Panc1 (cell line): ENCODE data around the gene MRPL14. TPM values are rescaled to one million over a fixed set of nuclear protein-coding genes. Genes with fewer than 3 reads are reported as not detected.

Experiments used
- ATAC-seq: fragments of 200-7000 bp; cut with Tn5 transposase; 2 replicates; pipeline ENCODE4 v1.9.1; 2020; ENCODE audit warnings: mild to moderate bottlenecking, moderate library complexity
- BruUV-seq: library from RNA; stranded (reverse); fragments of 400-500 nt; replicated peaks from 2 replicates; lab custom pipeline; 2021; lab: Mats Ljungman, UMichigan
- CTCF ChIA-PET: fragments of 300-600 bp; sonication (Branson Sonifier 250); formaldehyde crosslinking; loops from one replicate; lab custom pipeline; 2022; ENCODE audit warnings: antibody characterized with exemption; lab: Charles Lee
- POLR2A ChIA-PET: fragments of 300-600 bp; sonication (Branson Sonifier 250); formaldehyde crosslinking; loops from one replicate; lab custom pipeline; 2022; ENCODE audit warnings: antibody characterized with exemption; lab: Charles Lee
- DNase-seq: peaks from one replicate; pipeline ENCODE4 v3.0.0-alpha.2; 2010; ENCODE audit warnings: low read depth, low spot score
- H3K27ac ChIP-seq: 2 replicates; pipeline ENCODE4 v1.5.1; 2011; ENCODE audit warnings: mild to moderate bottlenecking, low read length, inconsistent platforms
- H3K27me3 ChIP-seq: fragments of 200-500 bp; sonication (Bioruptor generic); 2 replicates; pipeline ENCODE4 v1.6.0; 2014; ENCODE audit warnings: low read length, inconsistent platforms; ENCODE audit not compliant: control insufficient read depth, insufficient read depth
- H3K36me3 ChIP-seq: fragments of 200-500 bp; sonication (Bioruptor generic); 2 replicates; pipeline ENCODE4 v1.5.1; 2014; ENCODE audit warnings: inconsistent platforms, mild to moderate bottlenecking, low read length, moderate library complexity; ENCODE audit not compliant: control insufficient read depth, insufficient read depth
- H3K4me1 ChIP-seq: 2 replicates; pipeline ENCODE4 v1.5.1; 2011; ENCODE audit warnings: inconsistent platforms, mild to moderate bottlenecking, low read length, moderate library complexity; ENCODE audit not compliant: control insufficient read depth, insufficient read depth
- H3K4me3 ChIP-seq, 2 experiments: 2 replicates each; pipeline ENCODE4 v1.5.1; 2011 to 2012; ENCODE audit warnings: low read depth in 2 of 2, low read length in 2 of 2, mild to moderate bottlenecking in 2 of 2, inconsistent platforms in 1 of 2, moderate library complexity in 1 of 2
- H3K9me3 ChIP-seq: fragments of 200-500 bp; sonication (Bioruptor generic); 2 replicates; pipeline ENCODE4 v1.5.1; 2014; ENCODE audit warnings: low read depth, mild to moderate bottlenecking, inconsistent platforms, low read length, moderate library complexity; ENCODE audit not compliant: control insufficient read depth, insufficient read depth
- POLR2AphosphoS5 ChIP-seq: IDR thresholded peaks from 2 replicates; pipeline ENCODE4 v1.6.1; 2012; ENCODE audit warnings: mild to moderate bottlenecking, low read depth, low read length, moderate library complexity
- SIN3A ChIP-seq: IDR thresholded peaks from 2 replicates; pipeline ENCODE4 v1.6.1; 2012; ENCODE audit warnings: low read depth, mild to moderate bottlenecking, low read length, moderate library complexity, borderline replicate concordance; ENCODE audit not compliant: insufficient read depth
- TCF7L2 ChIP-seq: IDR thresholded peaks from 2 replicates; pipeline ENCODE4 v1.6.1; 2011; ENCODE audit warnings: mild to moderate bottlenecking, low read depth, low read length, inconsistent platforms
- in situ Hi-C: cut with HindIII; loops from 2 replicates; pipeline ENCODE4 v1.10.0; 2016; ENCODE audit warnings: low sequenced_read_pairs, low pct_unique_long_range_greater_than_20kb
- intact Hi-C: fragments of 100-400 bp; cut with micrococcal nuclease; formaldehyde crosslinking; loops from one replicate; pipeline ENCODE4 v1.10.0; 2022; ENCODE audit not compliant: unreplicated experiment
- total RNA-seq: library from RNA; stranded (reverse); gene quantifications from one replicate; pipeline ENCODE4 v1.2.1, GENCODE V29; 2021; ENCODE audit not compliant: unreplicated experiment
- TF ChIP-seq, protein P1 (sequence below), 2 experiments: IDR thresholded peaks; 2 replicates each; pipeline ENCODE4 v1.6.1; 2011 to 2012; ENCODE audit warnings: low read depth in 2 of 2, control low read depth in 1 of 2, low read length in 1 of 2, mild to moderate bottlenecking in 1 of 2, moderate library complexity in 1 of 2; ENCODE audit not compliant: insufficient read depth in 1 of 2
- TF ChIP-seq, protein P2 (sequence below): fragments of 450-650 bp; IDR thresholded peaks from 2 replicates; pipeline ENCODE4 v1.5.1; 2017; ENCODE audit warnings: mild to moderate bottlenecking

Gene MRPL14
- total RNA-seq, 1 experiment from 2014 or later = 82.0 TPM

DNA sequence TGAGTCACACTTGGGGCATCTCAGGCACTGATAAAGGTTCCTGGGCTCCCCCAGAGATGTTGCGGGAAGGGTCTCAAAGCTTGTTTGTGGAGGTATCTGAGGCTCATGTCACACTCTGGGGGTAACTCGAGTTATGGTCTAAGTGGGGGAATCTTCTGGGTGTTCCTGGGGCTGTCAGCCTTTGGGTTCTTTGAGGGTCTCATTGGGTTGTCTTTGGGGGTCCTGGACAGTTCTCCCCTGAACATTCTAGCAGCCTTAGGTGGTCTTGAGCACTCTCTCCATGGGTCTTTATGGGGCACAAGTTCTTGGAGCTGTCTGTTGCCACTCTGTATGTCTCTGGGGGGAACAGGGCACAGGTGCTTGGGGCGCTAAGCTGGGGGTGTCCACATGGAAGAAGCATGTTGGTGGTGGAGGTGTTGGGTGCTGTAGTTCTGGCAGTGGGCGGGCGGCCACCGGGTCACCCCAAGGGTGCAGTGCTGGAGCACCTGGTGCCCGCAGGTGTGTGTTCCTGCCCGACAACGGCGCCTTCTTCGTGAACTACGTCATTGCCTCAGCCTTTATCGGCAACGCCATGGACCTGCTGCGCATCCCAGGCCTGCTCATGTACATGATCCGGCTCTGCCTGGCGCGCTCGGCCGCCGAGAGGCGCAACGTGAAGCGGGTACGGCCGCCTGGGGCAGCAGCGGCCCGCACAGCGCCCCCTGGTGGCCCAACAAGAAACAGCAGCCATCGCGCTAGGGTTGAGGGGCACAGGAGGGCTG is 24.3 kb upstream of the MRPL14 start:
- peak; percentile 86 for ATAC-seq
- intact Hi-C loops = loop anchor here (1.0 kb wide), 1 partner anchor 55 kb away; no protein-coding TSS in a partner anchor
- in situ Hi-C loops = no loop called here
- Histone ChIP-seq H3K4me3 (no peak overlapping the region), H3K9me3 (no peaks in the 10 kb centered on the region), H3K27ac (no peak overlapping the region), H3K27me3 (no peaks in the 10 kb centered on the region), H3K4me1 (peaks cover 9% of the 10 kb centered on the region), H3K36me3 (no peaks in the 10 kb centered on the region)
- no peak for TF ChIP-seq POLR2AphosphoS5
- no peak for TF ChIP-seq SIN3A
- TF ChIP-seq, protein P1, sequence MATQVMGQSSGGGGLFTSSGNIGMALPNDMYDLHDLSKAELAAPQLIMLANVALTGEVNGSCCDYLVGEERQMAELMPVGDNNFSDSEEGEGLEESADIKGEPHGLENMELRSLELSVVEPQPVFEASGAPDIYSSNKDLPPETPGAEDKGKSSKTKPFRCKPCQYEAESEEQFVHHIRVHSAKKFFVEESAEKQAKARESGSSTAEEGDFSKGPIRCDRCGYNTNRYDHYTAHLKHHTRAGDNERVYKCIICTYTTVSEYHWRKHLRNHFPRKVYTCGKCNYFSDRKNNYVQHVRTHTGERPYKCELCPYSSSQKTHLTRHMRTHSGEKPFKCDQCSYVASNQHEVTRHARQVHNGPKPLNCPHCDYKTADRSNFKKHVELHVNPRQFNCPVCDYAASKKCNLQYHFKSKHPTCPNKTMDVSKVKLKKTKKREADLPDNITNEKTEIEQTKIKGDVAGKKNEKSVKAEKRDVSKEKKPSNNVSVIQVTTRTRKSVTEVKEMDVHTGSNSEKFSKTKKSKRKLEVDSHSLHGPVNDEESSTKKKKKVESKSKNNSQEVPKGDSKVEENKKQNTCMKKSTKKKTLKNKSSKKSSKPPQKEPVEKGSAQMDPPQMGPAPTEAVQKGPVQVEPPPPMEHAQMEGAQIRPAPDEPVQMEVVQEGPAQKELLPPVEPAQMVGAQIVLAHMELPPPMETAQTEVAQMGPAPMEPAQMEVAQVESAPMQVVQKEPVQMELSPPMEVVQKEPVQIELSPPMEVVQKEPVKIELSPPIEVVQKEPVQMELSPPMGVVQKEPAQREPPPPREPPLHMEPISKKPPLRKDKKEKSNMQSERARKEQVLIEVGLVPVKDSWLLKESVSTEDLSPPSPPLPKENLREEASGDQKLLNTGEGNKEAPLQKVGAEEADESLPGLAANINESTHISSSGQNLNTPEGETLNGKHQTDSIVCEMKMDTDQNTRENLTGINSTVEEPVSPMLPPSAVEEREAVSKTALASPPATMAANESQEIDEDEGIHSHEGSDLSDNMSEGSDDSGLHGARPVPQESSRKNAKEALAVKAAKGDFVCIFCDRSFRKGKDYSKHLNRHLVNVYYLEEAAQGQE (IDR thresholded peaks at IDR 0.05; ENCODE audit: insufficient read depth in 1 of 2, low read depth in 2 of 2, low read length in 1 of 2) = no peak
- TF ChIP-seq, protein P2, sequence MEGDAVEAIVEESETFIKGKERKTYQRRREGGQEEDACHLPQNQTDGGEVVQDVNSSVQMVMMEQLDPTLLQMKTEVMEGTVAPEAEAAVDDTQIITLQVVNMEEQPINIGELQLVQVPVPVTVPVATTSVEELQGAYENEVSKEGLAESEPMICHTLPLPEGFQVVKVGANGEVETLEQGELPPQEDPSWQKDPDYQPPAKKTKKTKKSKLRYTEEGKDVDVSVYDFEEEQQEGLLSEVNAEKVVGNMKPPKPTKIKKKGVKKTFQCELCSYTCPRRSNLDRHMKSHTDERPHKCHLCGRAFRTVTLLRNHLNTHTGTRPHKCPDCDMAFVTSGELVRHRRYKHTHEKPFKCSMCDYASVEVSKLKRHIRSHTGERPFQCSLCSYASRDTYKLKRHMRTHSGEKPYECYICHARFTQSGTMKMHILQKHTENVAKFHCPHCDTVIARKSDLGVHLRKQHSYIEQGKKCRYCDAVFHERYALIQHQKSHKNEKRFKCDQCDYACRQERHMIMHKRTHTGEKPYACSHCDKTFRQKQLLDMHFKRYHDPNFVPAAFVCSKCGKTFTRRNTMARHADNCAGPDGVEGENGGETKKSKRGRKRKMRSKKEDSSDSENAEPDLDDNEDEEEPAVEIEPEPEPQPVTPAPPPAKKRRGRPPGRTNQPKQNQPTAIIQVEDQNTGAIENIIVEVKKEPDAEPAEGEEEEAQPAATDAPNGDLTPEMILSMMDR = peak; percentile 100
- POLR2A ChIA-PET = no interaction called here
- no TSS peak for BruUV-seq
- CTCF ChIA-PET = interaction anchor here (0.5 kb wide), 1 partner anchor 27 kb away, joined by 3 read pairs; no protein-coding TSS in a partner anchor
- DNase-seq = no peak

DNA sequence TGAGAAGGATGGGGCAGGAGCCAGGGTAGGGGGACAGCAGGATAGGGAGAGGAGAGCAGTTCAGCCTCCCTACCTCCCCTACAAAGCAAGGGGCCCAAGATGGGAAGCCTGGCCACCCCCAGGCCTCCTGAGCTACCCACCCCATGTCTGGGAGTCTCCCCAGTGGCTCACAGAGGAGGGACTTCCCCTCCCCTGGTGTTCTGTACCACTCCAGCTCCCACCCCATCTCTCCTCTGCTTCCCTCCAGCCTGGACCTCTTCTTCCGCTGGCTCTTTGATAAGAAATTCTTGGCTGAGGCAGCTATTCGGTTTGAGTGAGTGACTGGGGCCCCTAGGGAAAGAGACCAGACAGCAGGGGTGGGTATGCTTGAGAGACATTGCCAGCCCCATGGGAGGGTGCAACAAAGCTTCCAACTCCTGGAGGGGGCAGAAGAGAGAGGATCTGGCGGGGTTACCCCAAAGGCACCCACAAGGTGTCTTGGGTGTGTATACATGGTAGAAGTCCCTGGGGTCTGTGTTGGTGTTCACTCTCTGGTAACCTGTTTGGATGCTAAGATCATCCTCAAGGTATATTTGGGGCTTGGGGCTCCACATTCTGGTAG is 23.2 kb upstream of the MRPL14 start:
- CTCF ChIA-PET = no interaction called here

More for the DNA sequence above, 23.2 kb upstream of the MRPL14 start:
- ATAC-seq (no peak), DNase-seq (no peak)
- TF ChIP-seq, protein P2 = no peak
- TF ChIP-seq, protein P1 (IDR thresholded peaks at IDR 0.05; ENCODE audit: insufficient read depth in 1 of 2, low read depth in 2 of 2, low read length in 1 of 2) = no peak
- TF ChIP-seq POLR2AphosphoS5 (no peak), TCF7L2 (no peak), SIN3A (no peak)
- H3K9me3 ChIP-seq = no peaks in the 10 kb centered on the region
- intact Hi-C loops = no loop called here
- in situ Hi-C loops = no loop called here
- H3K4me1 ChIP-seq = peaks cover 4% of the 10 kb centered on the region; the same call in 1 of the 2 replicates
- no peaks in the 10 kb centered on the region for H3K27me3 ChIP-seq
- H3K36me3 ChIP-seq = no peaks in the 10 kb centered on the region
- H3K27ac ChIP-seq = no peak overlapping the region
- POLR2A ChIA-PET = no interaction called here
- no TSS peak for BruUV-seq
- H3K4me3 ChIP-seq = no peak overlapping the region
